ENCODE measurements around the gene LSP1. TPM values are rescaled to one million over a fixed set of nuclear protein-coding genes. Genes with fewer than 3 reads are reported as not detected.

Gene LSP1
- total and polyA plus RNA-seq, 8 donors = 2.4 to 26.8 (median 9.9) TPM

- intact Hi-C loops (cut with DNase I) = no loop called here
- ATAC-seq = peak in 2 of 4 donors; percentile 31 to 66
- peak in 3 of 6 donors; percentile 58 to 83 (median 59) for DNase-seq
- no peaks in the 10 kb centered on the region for H3K36me3 ChIP-seq
- 78 to 85% methylated on average over 17 to 19 of the region's 19 CpGs for WGBS, 2 donors
- no peaks in the 10 kb centered on the region for H3K27me3 ChIP-seq
- no peaks in the 10 kb centered on the region for H3K9me3 ChIP-seq
- no peak overlapping the region for H3K27ac ChIP-seq
- no peak for FAIRE-seq
- no peak overlapping the region for H3K4me3 ChIP-seq
- peaks cover 12 to 16% (median 16%) of the 10 kb centered on the region in 3 donors for H3K4me1 ChIP-seq
- TF ChIP-seq, protein P1, sequence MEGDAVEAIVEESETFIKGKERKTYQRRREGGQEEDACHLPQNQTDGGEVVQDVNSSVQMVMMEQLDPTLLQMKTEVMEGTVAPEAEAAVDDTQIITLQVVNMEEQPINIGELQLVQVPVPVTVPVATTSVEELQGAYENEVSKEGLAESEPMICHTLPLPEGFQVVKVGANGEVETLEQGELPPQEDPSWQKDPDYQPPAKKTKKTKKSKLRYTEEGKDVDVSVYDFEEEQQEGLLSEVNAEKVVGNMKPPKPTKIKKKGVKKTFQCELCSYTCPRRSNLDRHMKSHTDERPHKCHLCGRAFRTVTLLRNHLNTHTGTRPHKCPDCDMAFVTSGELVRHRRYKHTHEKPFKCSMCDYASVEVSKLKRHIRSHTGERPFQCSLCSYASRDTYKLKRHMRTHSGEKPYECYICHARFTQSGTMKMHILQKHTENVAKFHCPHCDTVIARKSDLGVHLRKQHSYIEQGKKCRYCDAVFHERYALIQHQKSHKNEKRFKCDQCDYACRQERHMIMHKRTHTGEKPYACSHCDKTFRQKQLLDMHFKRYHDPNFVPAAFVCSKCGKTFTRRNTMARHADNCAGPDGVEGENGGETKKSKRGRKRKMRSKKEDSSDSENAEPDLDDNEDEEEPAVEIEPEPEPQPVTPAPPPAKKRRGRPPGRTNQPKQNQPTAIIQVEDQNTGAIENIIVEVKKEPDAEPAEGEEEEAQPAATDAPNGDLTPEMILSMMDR (IDR thresholded peaks at IDR 0.05) = no peak
Observed at GRCh38 chr11:1823376-1824220, 29.3 kb upstream of the LSP1 start.

GRCh38 chr11:1824221-1825038 lies 28.5 kb upstream of the LSP1 start:
- Histone ChIP-seq H3K36me3 (no peaks in the 10 kb centered on the region), H3K27me3 (no peaks in the 10 kb centered on the region), H3K9me3 (no peaks in the 10 kb centered on the region), H3K4me3 (no peak overlapping the region), H3K4me1 (peaks cover 12 to 16% (median 16%) of the 10 kb centered on the region in 3 donors), H3K27ac (no peak overlapping the region)
- ATAC-seq (peak in 1 of 4 donors; percentile 8), FAIRE-seq (no peak), DNase-seq (peak in 1 of 6 donors; percentile 62)
- TF ChIP-seq, protein P1 (IDR thresholded peaks at IDR 0.05) = no peak
- intact Hi-C loops (cut with DNase I) = no loop called here
- WGBS, 2 donors = 64 to 76% methylated on average over 23 of the region's 23 CpGs

DNA sequence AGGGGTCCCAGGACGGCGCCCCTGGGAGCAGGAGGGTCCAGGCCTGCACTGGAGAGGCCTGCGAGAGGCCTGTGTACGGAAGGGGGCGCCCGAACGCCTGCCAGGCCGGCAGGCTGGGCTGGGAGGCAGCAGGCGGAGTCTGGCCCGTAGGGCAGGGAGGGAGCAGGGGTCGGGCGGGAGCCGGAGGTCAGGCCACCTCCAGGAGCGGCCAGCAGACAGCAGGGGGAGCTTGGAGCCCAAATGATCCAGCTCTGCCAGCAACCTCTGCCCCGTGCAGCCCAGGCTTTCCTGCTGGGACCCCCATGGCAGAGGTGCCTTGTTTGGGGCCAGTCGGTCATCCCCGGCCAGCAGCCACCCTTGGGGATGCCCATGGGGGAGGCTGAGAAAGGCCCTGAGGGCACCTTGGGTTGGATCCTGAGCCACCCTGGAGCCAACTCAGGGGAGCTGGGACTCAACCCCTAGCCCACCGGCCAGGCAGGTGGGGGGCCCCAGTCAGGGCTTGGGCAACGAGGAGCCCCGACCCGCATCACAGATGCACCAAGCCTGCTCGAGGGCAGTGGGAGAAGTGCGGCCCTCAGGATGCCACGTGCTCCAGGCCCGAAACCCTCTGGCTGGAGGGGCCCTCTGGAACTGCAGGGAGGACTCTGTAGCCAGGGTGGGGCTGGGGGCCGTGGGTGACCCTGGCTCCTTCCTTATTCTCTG lies 27.7 kb upstream of the LSP1 start:
- peak; percentile 57 to 91 (median 79) for DNase-seq
- TF ChIP-seq, protein P1 (IDR thresholded peaks at IDR 0.05) = peak; percentile 24 to 54 (median 46)
- H3K27ac ChIP-seq = no peak overlapping the region
- intact Hi-C loops (cut with DNase I) = no loop called here
- FAIRE-seq = no peak
- WGBS, 2 donors = 50 to 53% methylated on average over 26 of the region's 26 CpGs
- no peak overlapping the region for H3K4me3 ChIP-seq
- no peaks in the 10 kb centered on the region for H3K36me3 ChIP-seq
- H3K27me3 ChIP-seq = no peaks in the 10 kb centered on the region
- no peaks in the 10 kb centered on the region for H3K9me3 ChIP-seq
- ATAC-seq = peak; percentile 59 to 83 (median 74)
- H3K4me1 ChIP-seq = peaks cover 14 to 18% (median 18%) of the 10 kb centered on the region in 3 donors

- Histone ChIP-seq H3K4me3 (no peak overlapping the region), H3K4me1 (peaks cover 19 to 26% (median 25%) of the 10 kb centered on the region in 3 donors), H3K36me3 (no peaks in the 10 kb centered on the region), H3K27me3 (no peaks in the 10 kb centered on the region), H3K9me3 (no peaks in the 10 kb centered on the region), H3K27ac (peak overlapping the region; percentile 68 to 78 (median 74))
- ATAC-seq = no peak
- WGBS, 2 donors = 90 to 91% methylated on average over 32 to 33 of the region's 33 CpGs
- TF ChIP-seq, protein P1 (IDR thresholded peaks at IDR 0.05) = no peak
- peak in 2 of 6 donors; percentile 42 to 77 for DNase-seq
- intact Hi-C loops (cut with DNase I) = no loop called here
- no peak for FAIRE-seq
Observed at GRCh38 chr11:1825785-1826451, 27.0 kb upstream of the LSP1 start.
